Measurements from ENCODE around the gene POC1A. TPM values are rescaled to one million over a fixed set of nuclear protein-coding genes. Genes with fewer than 3 reads are reported as not detected.

Gene POC1A
- total RNA-seq, 1 donor from 2014 or later = 4.7 TPM

DNA sequence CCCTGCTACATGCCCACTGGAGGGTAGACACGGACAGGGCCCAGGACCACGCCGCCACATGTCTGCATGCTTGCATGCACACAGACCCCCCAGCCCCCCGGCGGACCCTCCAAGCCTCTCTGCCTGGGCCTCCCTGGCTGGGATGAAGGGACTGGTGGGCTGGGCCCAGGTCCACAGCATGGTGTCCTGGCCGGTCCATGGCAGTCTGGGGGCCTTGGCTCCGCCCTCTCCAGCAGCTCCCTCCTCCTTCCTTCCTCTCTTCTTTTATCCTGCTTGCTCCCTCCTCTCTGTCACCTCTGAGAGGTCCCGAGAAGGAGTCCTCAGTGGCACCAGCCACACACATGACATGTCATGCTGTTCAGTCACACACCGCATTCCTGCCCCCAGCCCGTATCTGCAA lies 122.3 kb downstream of the POC1A start:
- H3K36me3 ChIP-seq (ENCODE audit: control insufficient read depth, insufficient read depth, low read length) = no peaks in the 10 kb centered on the region
- DNase-seq (ENCODE audit: low read depth) = no peak
- no peaks in the 10 kb centered on the region for H3K27me3 ChIP-seq (ENCODE audit: control insufficient read depth, insufficient read depth, low read length)
- TF ChIP-seq, protein P1, sequence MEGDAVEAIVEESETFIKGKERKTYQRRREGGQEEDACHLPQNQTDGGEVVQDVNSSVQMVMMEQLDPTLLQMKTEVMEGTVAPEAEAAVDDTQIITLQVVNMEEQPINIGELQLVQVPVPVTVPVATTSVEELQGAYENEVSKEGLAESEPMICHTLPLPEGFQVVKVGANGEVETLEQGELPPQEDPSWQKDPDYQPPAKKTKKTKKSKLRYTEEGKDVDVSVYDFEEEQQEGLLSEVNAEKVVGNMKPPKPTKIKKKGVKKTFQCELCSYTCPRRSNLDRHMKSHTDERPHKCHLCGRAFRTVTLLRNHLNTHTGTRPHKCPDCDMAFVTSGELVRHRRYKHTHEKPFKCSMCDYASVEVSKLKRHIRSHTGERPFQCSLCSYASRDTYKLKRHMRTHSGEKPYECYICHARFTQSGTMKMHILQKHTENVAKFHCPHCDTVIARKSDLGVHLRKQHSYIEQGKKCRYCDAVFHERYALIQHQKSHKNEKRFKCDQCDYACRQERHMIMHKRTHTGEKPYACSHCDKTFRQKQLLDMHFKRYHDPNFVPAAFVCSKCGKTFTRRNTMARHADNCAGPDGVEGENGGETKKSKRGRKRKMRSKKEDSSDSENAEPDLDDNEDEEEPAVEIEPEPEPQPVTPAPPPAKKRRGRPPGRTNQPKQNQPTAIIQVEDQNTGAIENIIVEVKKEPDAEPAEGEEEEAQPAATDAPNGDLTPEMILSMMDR (IDR thresholded peaks at IDR 0.05; ENCODE audit: insufficient read depth, low read length, poor library complexity, severe bottlenecking) = no peak
- no peak overlapping the region for H3K4me3 ChIP-seq (ENCODE audit: low read depth, low read length)

DNA sequence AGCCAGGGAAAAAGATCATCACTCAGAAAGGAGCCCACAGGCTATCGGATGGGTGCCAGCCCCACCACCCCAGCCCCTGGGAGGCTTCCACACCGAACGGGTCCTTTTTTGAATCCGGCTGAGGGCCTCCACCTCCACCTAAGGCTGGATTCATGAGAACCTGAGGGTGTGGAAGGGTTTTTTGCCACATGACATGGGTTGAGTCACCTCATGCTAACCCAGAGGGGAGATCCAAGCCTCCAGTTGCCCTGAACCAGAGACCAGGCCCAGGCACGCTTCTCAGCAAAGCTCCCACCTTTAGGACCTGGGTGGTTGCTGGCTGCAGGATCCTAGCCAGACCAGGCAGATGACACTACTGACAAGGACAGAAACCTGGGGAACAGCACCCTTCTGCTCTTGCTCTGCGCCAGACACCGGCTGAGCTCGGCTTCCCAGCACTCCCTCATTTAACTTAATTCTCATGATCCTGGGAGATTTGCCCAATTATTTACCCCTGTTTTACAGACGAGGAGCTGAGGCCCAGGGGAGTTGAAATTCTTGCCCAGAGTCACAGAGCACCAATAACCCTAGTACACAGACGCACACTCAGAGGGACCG lies 123.4 kb downstream of the POC1A start:
- H3K27me3 ChIP-seq (ENCODE audit: control insufficient read depth, insufficient read depth, low read length) = no peaks in the 10 kb centered on the region
- no peaks in the 10 kb centered on the region for H3K36me3 ChIP-seq (ENCODE audit: control insufficient read depth, insufficient read depth, low read length)
- TF ChIP-seq, protein P1 (IDR thresholded peaks at IDR 0.05; ENCODE audit: insufficient read depth, low read length, poor library complexity, severe bottlenecking) = no peak
- H3K4me3 ChIP-seq (ENCODE audit: low read depth, low read length) = no peak overlapping the region
- no peak for DNase-seq (ENCODE audit: low read depth)

DNA sequence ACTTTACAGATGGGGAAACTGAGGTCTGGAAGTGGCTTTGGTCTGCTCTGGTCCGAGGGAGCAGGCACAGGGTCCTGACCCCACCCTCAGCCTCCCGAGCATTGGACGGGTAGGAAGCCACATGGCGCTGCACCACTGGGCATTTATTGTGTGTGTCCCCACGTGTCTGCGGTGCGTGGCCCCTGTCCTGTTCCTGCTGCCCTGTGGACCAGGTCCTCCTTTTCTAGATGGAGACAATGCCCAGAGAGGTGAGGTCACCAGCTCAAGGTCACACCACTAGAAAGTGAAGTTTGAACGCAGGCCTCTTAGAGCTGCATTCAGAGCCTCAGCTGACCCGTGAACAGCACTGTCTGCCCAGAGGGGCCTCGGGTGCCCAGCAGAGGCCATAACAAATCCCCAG lies 124.7 kb downstream of the POC1A start:
- DNase-seq (ENCODE audit: low read depth) = no peak
- no peak overlapping the region for H3K4me3 ChIP-seq (ENCODE audit: low read depth, low read length)
- TF ChIP-seq, protein P1 (IDR thresholded peaks at IDR 0.05; ENCODE audit: insufficient read depth, low read length, poor library complexity, severe bottlenecking) = no peak
- H3K27me3 ChIP-seq (ENCODE audit: control insufficient read depth, insufficient read depth, low read length) = no peaks in the 10 kb centered on the region
- H3K36me3 ChIP-seq (ENCODE audit: control insufficient read depth, insufficient read depth, low read length) = no peaks in the 10 kb centered on the region

DNA sequence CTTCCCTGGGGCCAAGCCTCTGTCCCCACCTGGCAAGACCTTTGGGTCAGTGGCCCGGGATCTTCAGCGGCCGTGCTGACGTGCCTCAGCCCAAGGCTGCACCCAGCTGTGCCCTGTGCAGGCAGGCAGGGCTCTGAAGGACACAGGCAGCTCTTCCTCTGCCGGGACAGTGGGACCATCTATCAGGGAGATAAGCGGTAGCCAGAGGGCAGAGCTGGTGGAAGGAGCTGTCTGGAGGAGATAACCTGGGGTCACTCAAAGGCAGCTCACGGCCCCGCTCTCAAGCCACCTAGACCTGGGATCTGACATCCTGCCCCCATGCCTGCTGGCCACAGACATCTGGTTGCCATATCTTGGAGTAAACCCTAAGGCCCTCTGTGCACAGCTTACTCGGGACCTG lies 125.2 kb downstream of the POC1A start:
- Histone ChIP-seq H3K36me3 (ENCODE audit: control insufficient read depth, insufficient read depth, low read length) (no peaks in the 10 kb centered on the region), H3K27me3 (ENCODE audit: control insufficient read depth, insufficient read depth, low read length) (no peaks in the 10 kb centered on the region), H3K4me3 (ENCODE audit: low read depth, low read length) (no peak overlapping the region)
- DNase-seq (ENCODE audit: low read depth) = no peak
- TF ChIP-seq, protein P1 (IDR thresholded peaks at IDR 0.05; ENCODE audit: insufficient read depth, low read length, poor library complexity, severe bottlenecking) = no peak

DNA sequence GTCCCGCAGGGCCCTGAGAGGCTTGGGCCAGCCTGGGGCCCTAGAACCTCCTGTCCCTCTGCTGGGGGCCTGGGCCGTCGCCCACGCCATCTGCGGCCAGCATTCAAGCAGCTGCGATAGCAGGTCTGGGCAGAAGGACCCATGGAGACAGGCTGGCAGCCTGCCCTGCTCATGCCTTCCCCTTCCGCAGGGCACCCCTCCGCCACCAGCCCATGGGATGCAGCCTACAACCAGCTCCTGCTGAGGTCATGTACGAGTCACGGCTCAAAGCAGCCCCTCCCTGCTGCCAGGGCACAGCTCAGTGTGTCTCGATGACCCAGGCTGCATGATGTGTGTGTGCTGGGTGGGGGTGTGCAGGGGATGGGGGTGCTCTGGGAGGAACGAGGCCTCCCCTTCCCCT lies 125.7 kb downstream of the POC1A start:
- no peaks in the 10 kb centered on the region for H3K36me3 ChIP-seq (ENCODE audit: control insufficient read depth, insufficient read depth, low read length)
- TF ChIP-seq, protein P1 (IDR thresholded peaks at IDR 0.05; ENCODE audit: insufficient read depth, low read length, poor library complexity, severe bottlenecking) = no peak
- no peaks in the 10 kb centered on the region for H3K27me3 ChIP-seq (ENCODE audit: control insufficient read depth, insufficient read depth, low read length)
- no peak overlapping the region for H3K4me3 ChIP-seq (ENCODE audit: low read depth, low read length)
- no peak for DNase-seq (ENCODE audit: low read depth)

DNA sequence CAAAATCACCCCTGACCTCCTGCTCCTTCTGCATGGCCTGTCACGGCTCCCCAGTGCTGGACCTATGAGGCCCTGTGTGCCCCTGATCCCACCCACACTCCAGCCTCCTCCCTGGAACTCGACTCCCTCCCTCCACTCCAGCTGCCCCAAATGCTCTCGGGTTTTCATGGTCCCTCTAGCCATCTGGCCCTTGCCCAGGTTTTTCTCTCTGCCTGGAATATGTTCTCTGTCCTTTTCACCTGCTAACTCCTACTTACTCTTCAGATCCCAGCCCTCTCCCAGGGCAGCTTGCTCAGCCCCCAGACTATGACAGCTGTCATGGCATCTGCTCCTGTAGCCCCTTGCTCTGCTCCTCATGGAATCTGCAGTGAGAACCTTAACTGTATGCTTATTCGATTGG lies 128.2 kb downstream of the POC1A start:
- H3K27me3 ChIP-seq (ENCODE audit: control insufficient read depth, insufficient read depth, low read length) = no peaks in the 10 kb centered on the region
- TF ChIP-seq, protein P1 (IDR thresholded peaks at IDR 0.05; ENCODE audit: insufficient read depth, low read length, poor library complexity, severe bottlenecking) = no peak
- H3K4me3 ChIP-seq (ENCODE audit: low read depth, low read length) = no peak overlapping the region
- no peaks in the 10 kb centered on the region for H3K36me3 ChIP-seq (ENCODE audit: control insufficient read depth, insufficient read depth, low read length)
- DNase-seq (ENCODE audit: low read depth) = no peak
